Osteocyte (in vitro differentiated cells): ENCODE data around the gene PANK3. TPM values are rescaled to one million over a fixed set of nuclear protein-coding genes. Genes with fewer than 3 reads are reported as not detected.

Experiments used
- DNase-seq: peaks from one replicate; pipeline ENCODE4 v3.0.0; 2021; ENCODE audit warnings: mixed read lengths; ENCODE audit not compliant: unreplicated experiment; ENCODE audit errors: extremely low spot score
- H3K27ac Mint-ChIP-seq: one replicate; pipeline ENCODE4 v1.8.0; 2021; ENCODE audit warnings: mild to moderate bottlenecking, mixed read lengths; ENCODE audit not compliant: unreplicated experiment
- H3K27me3 Mint-ChIP-seq: one replicate; pipeline ENCODE4 v1.8.0; 2021; ENCODE audit warnings: mixed read lengths; ENCODE audit not compliant: unreplicated experiment
- H3K36me3 Mint-ChIP-seq: one replicate; pipeline ENCODE4 v1.8.0; 2021; ENCODE audit warnings: mixed read lengths; ENCODE audit not compliant: unreplicated experiment
- H3K4me1 Mint-ChIP-seq: one replicate; pipeline ENCODE4 v1.8.0; 2021; ENCODE audit warnings: mixed read lengths; ENCODE audit not compliant: unreplicated experiment
- H3K4me3 Mint-ChIP-seq: one replicate; pipeline ENCODE4 v1.8.0; 2021; ENCODE audit warnings: mild to moderate bottlenecking, moderate library complexity, mixed read lengths; ENCODE audit not compliant: unreplicated experiment
- H3K9me3 Mint-ChIP-seq: one replicate; pipeline ENCODE4 v1.8.0; 2021; ENCODE audit warnings: mixed read lengths; ENCODE audit not compliant: unreplicated experiment
- total RNA-seq: library from RNA; stranded (reverse); gene quantifications from 2 replicates; pipeline ENCODE4 v1.2.1, GENCODE V29; 2021
- TF ChIP-seq, protein P1 (sequence below): fragments of 200-600 bp; sonication (generic); IDR thresholded peaks from 2 replicates; pipeline ENCODE4 v1.5.0; 2021; ENCODE audit warnings: antibody characterized with exemption, mild to moderate bottlenecking, moderate library complexity

PANK3 gene
- total RNA-seq, 1 donor from 2014 or later, result 70.8 TPM

DNA sequence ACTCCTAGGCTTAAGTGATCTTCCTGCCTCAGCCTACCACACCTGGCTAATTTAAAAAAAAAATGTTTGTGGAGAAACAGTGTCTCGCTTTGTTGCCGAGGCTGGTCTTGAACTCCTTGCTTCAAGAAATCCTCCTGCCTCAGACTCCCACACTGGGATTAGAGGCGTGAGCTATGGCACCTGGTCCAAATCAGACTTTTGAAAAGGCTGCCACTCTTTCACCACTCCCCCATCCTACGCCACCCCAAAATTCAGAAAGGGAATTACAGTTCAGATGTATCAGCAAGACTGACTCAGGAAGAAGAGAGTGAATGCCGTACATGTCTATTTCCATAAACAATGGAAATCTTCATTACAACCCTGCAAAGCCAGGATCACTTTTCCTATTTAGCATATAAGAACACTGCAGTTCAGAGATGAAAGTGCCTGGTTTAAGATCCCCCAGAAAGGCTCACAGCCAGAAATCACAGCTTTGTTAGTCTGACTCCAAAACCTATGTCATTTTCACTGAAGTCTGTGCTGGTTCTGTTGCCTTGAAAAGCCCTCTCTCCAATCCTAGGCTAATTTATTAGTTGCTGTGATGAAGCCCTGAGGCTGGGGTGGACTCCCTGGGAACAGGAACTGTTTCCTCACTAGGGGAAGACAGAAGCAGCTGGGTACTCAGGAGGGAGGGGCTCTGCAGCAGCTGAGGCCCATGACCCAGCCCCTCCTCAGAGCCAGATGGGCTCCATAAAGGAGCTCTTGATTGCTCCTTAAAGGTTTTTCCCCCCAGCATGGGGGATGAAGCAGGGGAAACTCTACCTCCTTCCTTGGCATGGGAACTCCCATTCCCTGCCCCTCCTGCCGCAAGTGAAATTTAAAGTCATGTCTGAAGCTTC is 46.9 kb downstream of the PANK3 start:
- Mint-ChIP-seq H3K36me3 (no peaks in the 10 kb centered on the region), H3K4me3 (peak overlapping the region; percentile 10), H3K27ac (no peak overlapping the region), H3K4me1 (peaks cover 15% of the 10 kb centered on the region), H3K27me3 (peaks cover 2% of the 10 kb centered on the region), H3K9me3 (no peaks in the 10 kb centered on the region)
- no peak for DNase-seq
- TF ChIP-seq, protein P1, sequence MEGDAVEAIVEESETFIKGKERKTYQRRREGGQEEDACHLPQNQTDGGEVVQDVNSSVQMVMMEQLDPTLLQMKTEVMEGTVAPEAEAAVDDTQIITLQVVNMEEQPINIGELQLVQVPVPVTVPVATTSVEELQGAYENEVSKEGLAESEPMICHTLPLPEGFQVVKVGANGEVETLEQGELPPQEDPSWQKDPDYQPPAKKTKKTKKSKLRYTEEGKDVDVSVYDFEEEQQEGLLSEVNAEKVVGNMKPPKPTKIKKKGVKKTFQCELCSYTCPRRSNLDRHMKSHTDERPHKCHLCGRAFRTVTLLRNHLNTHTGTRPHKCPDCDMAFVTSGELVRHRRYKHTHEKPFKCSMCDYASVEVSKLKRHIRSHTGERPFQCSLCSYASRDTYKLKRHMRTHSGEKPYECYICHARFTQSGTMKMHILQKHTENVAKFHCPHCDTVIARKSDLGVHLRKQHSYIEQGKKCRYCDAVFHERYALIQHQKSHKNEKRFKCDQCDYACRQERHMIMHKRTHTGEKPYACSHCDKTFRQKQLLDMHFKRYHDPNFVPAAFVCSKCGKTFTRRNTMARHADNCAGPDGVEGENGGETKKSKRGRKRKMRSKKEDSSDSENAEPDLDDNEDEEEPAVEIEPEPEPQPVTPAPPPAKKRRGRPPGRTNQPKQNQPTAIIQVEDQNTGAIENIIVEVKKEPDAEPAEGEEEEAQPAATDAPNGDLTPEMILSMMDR, result no peak

- DNase-seq, result no peak
- H3K9me3 Mint-ChIP-seq, result no peaks in the 10 kb centered on the region
- no peak overlapping the region for H3K4me3 Mint-ChIP-seq
- H3K27me3 Mint-ChIP-seq, result no peaks in the 10 kb centered on the region
- TF ChIP-seq, protein P1, result no peak
- peaks cover 15% of the 10 kb centered on the region for H3K4me1 Mint-ChIP-seq
- no peak overlapping the region for H3K27ac Mint-ChIP-seq
- H3K36me3 Mint-ChIP-seq, result no peaks in the 10 kb centered on the region
These were observed 48.0 kb downstream of the PANK3 start for GRCh38 chr5:168531191-168531590.

GRCh38 chr5:168530621-168531150 is 48.5 kb downstream of the PANK3 start:
- no peaks in the 10 kb centered on the region for H3K27me3 Mint-ChIP-seq
- no peak overlapping the region for H3K27ac Mint-ChIP-seq
- H3K4me1 Mint-ChIP-seq, result peaks cover 15% of the 10 kb centered on the region
- H3K9me3 Mint-ChIP-seq, result no peaks in the 10 kb centered on the region
- no peaks in the 10 kb centered on the region for H3K36me3 Mint-ChIP-seq
- TF ChIP-seq, protein P1, result no peak
- no peak for DNase-seq
- peak overlapping the region; percentile 71 for H3K4me3 Mint-ChIP-seq

- H3K36me3 Mint-ChIP-seq, result no peaks in the 10 kb centered on the region
- peak overlapping the region; percentile 71 for H3K4me3 Mint-ChIP-seq
- peaks cover 15% of the 10 kb centered on the region for H3K4me1 Mint-ChIP-seq
- no peak for DNase-seq
- no peaks in the 10 kb centered on the region for H3K9me3 Mint-ChIP-seq
- H3K27ac Mint-ChIP-seq, result no peak overlapping the region
- TF ChIP-seq, protein P1, result no peak
- H3K27me3 Mint-ChIP-seq, result no peaks in the 10 kb centered on the region
These were observed 49.6 kb downstream of the PANK3 start for GRCh38 chr5:168529374-168530234.
